D721Med (cell line): ENCODE measurements around the gene NDUFS8.

Source experiments
- DNase-seq: peaks from one replicate; pipeline ENCODE4 v3.0.0; 2011; ENCODE audit warnings: low spot score; ENCODE audit not compliant: insufficient read length
- FAIRE-seq: peaks from 2 replicates; lab custom pipeline; 2011; peaks lifted over from hg19 to GRCh38; lab: Jason Lieb, UNC
- CTCF ChIP-seq: IDR thresholded peaks from 2 replicates; pipeline ENCODE4 v1.5.1; 2012; ENCODE audit warnings: mild to moderate bottlenecking, control low read depth; ENCODE audit not compliant: insufficient read depth; ENCODE audit errors: missing control alignments

NDUFS8 gene

GRCh38 chr11:68083517-68083916 is 53.0 kb downstream of the NDUFS8 start:
- FAIRE-seq (no peak), DNase-seq (no peak)
- TF ChIP-seq CTCF, result no peak
